Thoracic aorta (tissue), 2 donors: Measurements from ENCODE around the gene TMEM45A. TPM values are rescaled to one million over a fixed set of nuclear protein-coding genes. Genes with fewer than 3 reads are reported as not detected.

ENCODE experiments used
- ATAC-seq: fragments of 150-250 bp; one replicate; pipeline ENCODE4 v1.8.0; 2017; ENCODE audit warnings: low read depth; ENCODE audit not compliant: insufficient number of reproducible peaks, low FRiP score
- DNase-seq: peaks from one replicate; pipeline ENCODE4 v3.0.0-alpha.2; 2020; ENCODE audit warnings: low spot score
- H3K27ac ChIP-seq, 2 donors: fragments of 200-600 bp; sonication (generic); 1 replicate in 1 of 2; 2 replicates in 1 of 2; pipeline ENCODE4 v1.5.1; 2016; ENCODE audit warnings: mild to moderate bottlenecking in 2 of 2, moderate library complexity in 2 of 2
- H3K27me3 ChIP-seq: fragments of 200-600 bp; sonication (generic); replicated peaks from 2 replicates; pipeline ENCODE4 v1.6.0; 2016; ENCODE audit warnings: mild to moderate bottlenecking; ENCODE audit not compliant: insufficient read depth
- H3K36me3 ChIP-seq: fragments of 200-600 bp; sonication (generic); one replicate; pipeline ENCODE4 v1.5.1; 2016
- H3K4me1 ChIP-seq, 2 donors: fragments of 200-600 bp; sonication (generic); 1 replicate in 1 of 2; 2 replicates in 1 of 2; pipeline versions ENCODE4 v1.5.1 to v1.6.0; 2016; ENCODE audit warnings: low read depth in 2 of 2, mild to moderate bottlenecking in 1 of 2; ENCODE audit not compliant: control insufficient read depth in 1 of 2
- H3K4me3 ChIP-seq: fragments of 200-600 bp; sonication (generic); 2 replicates; pipeline ENCODE4 v1.5.1; 2016; ENCODE audit warnings: mild to moderate bottlenecking
- H3K9me3 ChIP-seq: fragments of 200-600 bp; sonication (generic); 2 replicates; pipeline ENCODE4 v1.5.1; 2016
- total RNA-seq, 2 donors: library from RNA; depleted of rRNA; stranded (reverse); fragments of >200 nt; gene quantifications; one replicate each; pipeline versions ENCODE4 v1.1.0 to v1.2.3, GENCODE V29; 2016
- TF ChIP-seq, protein P1 (sequence below): fragments of 200-600 bp; sonication (generic); IDR thresholded peaks from one replicate; pipeline ENCODE4 v1.5.1; 2019; ENCODE audit warnings: antibody characterized with exemption

TMEM45A gene
- total RNA-seq, 2 donors from 2014 or later: 21.1 to 26.5 TPM

DNA sequence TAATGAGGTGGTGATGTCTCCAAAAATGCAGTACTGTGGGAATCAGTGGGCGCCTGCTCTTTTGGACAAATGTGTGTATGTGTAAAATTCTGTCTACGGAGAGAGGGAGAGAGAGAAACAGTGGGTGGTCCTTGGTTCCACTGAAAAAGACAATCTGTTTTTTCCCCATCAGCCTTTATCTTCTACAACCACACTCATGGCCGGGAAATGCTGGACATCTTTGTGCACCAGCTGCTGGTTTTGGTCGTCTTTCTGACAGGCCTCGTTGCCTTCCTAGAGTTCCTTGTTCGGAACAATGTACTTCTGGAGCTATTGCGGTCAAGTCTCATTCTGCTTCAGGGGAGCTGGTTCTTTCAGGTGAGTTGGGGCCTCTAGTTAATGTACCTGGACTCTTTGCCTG is 65.8 kb downstream of the TMEM45A start:
- Histone ChIP-seq H3K27me3 (no peaks in the 10 kb centered on the region), H3K27ac (no peak overlapping the region), H3K4me3 (no peak overlapping the region), H3K4me1 (no peaks in the 10 kb centered on the region), H3K36me3 (peaks cover 5% of the 10 kb centered on the region), H3K9me3 (no peaks in the 10 kb centered on the region)
- ATAC-seq: no peak
- TF ChIP-seq, protein P1, sequence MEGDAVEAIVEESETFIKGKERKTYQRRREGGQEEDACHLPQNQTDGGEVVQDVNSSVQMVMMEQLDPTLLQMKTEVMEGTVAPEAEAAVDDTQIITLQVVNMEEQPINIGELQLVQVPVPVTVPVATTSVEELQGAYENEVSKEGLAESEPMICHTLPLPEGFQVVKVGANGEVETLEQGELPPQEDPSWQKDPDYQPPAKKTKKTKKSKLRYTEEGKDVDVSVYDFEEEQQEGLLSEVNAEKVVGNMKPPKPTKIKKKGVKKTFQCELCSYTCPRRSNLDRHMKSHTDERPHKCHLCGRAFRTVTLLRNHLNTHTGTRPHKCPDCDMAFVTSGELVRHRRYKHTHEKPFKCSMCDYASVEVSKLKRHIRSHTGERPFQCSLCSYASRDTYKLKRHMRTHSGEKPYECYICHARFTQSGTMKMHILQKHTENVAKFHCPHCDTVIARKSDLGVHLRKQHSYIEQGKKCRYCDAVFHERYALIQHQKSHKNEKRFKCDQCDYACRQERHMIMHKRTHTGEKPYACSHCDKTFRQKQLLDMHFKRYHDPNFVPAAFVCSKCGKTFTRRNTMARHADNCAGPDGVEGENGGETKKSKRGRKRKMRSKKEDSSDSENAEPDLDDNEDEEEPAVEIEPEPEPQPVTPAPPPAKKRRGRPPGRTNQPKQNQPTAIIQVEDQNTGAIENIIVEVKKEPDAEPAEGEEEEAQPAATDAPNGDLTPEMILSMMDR: no peak
- DNase-seq: no peak

DNA sequence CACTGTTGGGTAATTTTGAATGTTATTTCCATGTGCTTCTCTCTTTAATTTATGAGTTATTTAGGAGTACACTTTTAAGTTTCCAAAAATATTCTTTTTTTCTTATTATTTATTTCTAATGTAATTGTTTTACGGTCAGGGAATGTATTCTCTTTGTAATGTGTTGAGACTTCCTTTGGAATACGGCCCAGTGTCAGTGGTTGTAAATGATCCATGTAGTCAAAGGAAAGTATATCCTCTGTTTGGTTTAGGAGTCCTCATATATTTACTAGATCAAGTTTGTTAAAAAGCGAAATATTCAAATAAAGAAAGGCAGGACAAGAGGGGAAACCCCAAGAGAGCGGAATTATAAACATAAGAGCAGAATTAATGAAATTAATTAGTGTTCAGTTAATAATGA is 68.0 kb downstream of the TMEM45A start:
- H3K27me3 ChIP-seq: no peaks in the 10 kb centered on the region
- H3K36me3 ChIP-seq: peaks cover 5% of the 10 kb centered on the region
- TF ChIP-seq, protein P1: no peak
- H3K4me3 ChIP-seq: no peak overlapping the region
- DNase-seq (no peak), ATAC-seq (no peak)
- H3K4me1 ChIP-seq: no peaks in the 10 kb centered on the region
- H3K9me3 ChIP-seq: no peaks in the 10 kb centered on the region
- H3K27ac ChIP-seq: no peak overlapping the region

DNA sequence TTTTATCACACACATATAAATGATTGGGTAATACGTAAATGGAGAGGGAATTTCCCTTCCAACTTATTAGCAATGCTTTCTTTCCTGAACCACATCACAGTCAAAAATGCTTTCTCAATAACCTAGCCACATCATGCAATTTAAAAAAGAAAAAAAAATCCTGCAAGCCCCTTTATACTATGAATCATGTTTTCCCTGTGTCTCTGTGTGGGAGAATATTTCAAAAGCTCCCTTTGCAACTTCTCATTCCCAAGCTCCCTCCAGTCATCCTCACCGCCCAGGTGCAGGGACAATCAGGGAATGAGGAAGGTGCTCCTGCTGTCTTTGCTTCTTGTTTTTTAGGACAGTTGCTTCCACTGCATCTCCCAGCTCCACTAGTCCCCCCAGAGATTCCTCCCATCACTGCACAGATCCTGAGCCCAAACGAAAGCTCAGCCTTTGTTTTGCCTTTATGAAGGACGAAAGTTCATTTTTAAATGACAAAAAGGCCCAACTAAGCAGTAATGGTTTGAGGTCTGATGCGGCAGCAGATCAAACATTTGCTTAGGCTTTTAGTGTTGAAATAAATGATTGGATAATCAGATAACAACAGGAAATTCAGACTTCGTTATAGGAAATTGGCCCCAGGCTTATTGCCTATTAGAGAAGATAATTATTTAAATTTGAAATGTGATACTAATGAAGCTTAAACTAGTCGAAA is 69.2 kb downstream of the TMEM45A start:
- peaks cover 5% of the 10 kb centered on the region for H3K36me3 ChIP-seq
- H3K9me3 ChIP-seq: no peaks in the 10 kb centered on the region
- no peak overlapping the region for H3K27ac ChIP-seq
- DNase-seq (no peak), ATAC-seq (no peak)
- TF ChIP-seq, protein P1: no peak
- no peaks in the 10 kb centered on the region for H3K27me3 ChIP-seq
- H3K4me1 ChIP-seq: no peaks in the 10 kb centered on the region
- H3K4me3 ChIP-seq: no peak overlapping the region

DNA sequence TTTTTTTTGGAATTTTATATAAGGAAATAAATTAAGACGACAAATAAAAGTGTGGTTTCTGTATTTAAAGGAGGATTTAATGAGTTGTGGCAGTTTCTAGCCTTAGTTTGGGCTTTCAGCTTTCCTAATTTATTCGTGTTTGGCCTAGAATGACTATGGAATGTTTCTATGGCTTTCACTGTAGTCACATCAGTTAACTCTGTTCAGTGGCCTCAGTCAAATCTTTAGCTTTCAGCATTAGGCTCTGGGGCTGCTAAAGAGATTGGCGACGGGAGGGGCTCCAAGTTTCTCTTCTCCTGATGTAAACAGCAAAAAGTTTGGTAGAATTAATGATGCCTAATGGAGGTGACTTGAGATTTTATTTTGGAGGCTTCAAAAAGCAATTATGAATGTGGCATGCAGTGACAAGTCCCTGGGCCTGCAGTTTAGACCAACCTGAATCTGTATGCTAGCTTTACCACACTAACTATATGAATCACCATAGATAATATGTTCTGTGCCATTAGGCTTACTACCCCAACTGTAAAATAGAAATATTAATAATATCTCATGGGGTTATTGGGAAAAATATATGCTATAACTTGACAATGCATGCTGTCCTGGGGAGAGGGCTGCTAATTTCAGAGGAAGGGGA is 69.9 kb downstream of the TMEM45A start:
- peaks cover 5% of the 10 kb centered on the region for H3K36me3 ChIP-seq
- no peak overlapping the region for H3K4me3 ChIP-seq
- no peak overlapping the region for H3K27ac ChIP-seq
- no peaks in the 10 kb centered on the region for H3K9me3 ChIP-seq
- TF ChIP-seq, protein P1: no peak
- H3K4me1 ChIP-seq: no peaks in the 10 kb centered on the region
- no peaks in the 10 kb centered on the region for H3K27me3 ChIP-seq
- ATAC-seq (no peak), DNase-seq (no peak)

GRCh38 chr3:100563228-100563627 is 70.8 kb downstream of the TMEM45A start:
- H3K9me3 ChIP-seq: no peaks in the 10 kb centered on the region
- H3K4me1 ChIP-seq: no peaks in the 10 kb centered on the region
- DNase-seq (no peak), ATAC-seq (no peak)
- TF ChIP-seq, protein P1: no peak
- H3K27ac ChIP-seq: no peak overlapping the region
- no peak overlapping the region for H3K4me3 ChIP-seq
- H3K27me3 ChIP-seq: no peaks in the 10 kb centered on the region
- H3K36me3 ChIP-seq: peaks cover 4% of the 10 kb centered on the region
